Fibroblast of the aortic adventitia (primary cell): ENCODE measurements around the gene MRPL38. TPM values are rescaled to one million over a fixed set of nuclear protein-coding genes. Genes with fewer than 3 reads are reported as not detected.
"Not testable (repeated sequence)": the region's sequence is repeated elsewhere in the genome, so short reads cannot be mapped to it uniquely, and the experiment has no call there.

Experiments
- DNase-seq: peaks from one replicate; pipeline ENCODE4 v3.0.0-alpha.2; 2010; ENCODE audit warnings: low read depth
- H3K4me3 ChIP-seq: 2 replicates; pipeline ENCODE4 v1.5.1; 2011; ENCODE audit warnings: low read depth, mild to moderate bottlenecking, control low read depth, low read length, moderate library complexity
- total RNA-seq: library from RNA; depleted of rRNA; stranded (reverse); fragments of >200 nt; gene quantifications from 2 replicates; pipeline ENCODE4 v1.2.3, GENCODE V29; 2012; ENCODE audit warnings: low replicate concordance
- TF ChIP-seq, protein P1 (sequence below): IDR thresholded peaks from 2 replicates; pipeline ENCODE4 v1.5.1; 2011; ENCODE audit warnings: mild to moderate bottlenecking, low read length, control low read depth, inconsistent platforms; ENCODE audit not compliant: insufficient read depth

Gene MRPL38
- total RNA-seq, 1 donor, result 27.0 TPM

GRCh38 chr17:75893305-75894048 is 11.2 kb downstream of the MRPL38 start:
- TF ChIP-seq, protein P1, sequence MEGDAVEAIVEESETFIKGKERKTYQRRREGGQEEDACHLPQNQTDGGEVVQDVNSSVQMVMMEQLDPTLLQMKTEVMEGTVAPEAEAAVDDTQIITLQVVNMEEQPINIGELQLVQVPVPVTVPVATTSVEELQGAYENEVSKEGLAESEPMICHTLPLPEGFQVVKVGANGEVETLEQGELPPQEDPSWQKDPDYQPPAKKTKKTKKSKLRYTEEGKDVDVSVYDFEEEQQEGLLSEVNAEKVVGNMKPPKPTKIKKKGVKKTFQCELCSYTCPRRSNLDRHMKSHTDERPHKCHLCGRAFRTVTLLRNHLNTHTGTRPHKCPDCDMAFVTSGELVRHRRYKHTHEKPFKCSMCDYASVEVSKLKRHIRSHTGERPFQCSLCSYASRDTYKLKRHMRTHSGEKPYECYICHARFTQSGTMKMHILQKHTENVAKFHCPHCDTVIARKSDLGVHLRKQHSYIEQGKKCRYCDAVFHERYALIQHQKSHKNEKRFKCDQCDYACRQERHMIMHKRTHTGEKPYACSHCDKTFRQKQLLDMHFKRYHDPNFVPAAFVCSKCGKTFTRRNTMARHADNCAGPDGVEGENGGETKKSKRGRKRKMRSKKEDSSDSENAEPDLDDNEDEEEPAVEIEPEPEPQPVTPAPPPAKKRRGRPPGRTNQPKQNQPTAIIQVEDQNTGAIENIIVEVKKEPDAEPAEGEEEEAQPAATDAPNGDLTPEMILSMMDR, result no peak
- DNase-seq, result no peak
- H3K4me3 ChIP-seq, result no peak overlapping the region

GRCh38 chr17:75892556-75893224 is 12.0 kb downstream of the MRPL38 start:
- no peak for DNase-seq
- H3K4me3 ChIP-seq, result no peak overlapping the region
- TF ChIP-seq, protein P1, result no peak

DNA sequence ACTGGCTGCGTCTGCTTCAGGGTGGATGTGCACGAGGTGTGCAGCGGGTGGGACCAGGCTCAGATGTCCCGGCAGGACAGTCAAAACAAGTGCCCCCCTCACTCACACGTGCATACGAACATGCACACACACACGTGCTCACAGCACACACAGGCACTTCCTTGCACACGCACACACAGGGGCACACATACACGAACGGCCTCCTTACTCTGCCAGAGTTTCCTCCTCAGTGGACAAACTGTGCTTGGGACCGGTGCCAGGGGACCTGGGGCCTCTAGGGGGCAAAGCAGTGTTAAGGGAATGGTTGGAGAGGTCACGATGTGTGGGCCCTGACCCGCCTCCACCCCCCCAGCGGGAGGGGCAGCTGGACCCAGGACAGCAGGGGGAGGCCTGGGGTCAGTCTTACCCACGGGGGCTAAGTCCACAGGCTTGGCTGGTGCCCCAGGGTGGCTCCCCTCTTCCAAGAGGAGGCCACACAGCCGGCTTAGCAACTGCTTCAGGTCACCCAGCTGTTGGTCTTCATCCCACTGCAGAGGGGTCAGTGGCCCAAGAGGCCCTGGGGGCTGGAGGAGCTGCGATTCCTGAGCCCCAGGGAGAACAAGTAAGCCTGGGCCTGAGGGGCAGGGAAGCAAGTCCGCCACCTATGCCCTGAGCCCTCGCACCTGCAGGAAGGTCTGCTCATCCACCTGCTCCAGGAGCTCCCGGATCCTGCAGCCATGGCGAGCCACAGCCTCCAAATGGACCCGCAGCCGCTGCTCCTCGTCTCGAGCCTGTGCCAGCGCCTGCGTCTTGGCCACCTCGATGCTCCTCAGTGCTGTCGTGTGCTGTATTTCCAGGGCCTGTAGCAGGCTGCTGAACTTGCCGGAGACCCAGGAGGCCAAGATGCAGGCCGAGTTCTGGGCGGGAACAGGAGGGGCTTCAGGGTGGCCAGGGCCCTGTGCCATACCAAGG is 12.8 kb downstream of the MRPL38 start:
- H3K4me3 ChIP-seq, result no peak overlapping the region
- DNase-seq, result no peak
- TF ChIP-seq, protein P1, result no peak

DNA sequence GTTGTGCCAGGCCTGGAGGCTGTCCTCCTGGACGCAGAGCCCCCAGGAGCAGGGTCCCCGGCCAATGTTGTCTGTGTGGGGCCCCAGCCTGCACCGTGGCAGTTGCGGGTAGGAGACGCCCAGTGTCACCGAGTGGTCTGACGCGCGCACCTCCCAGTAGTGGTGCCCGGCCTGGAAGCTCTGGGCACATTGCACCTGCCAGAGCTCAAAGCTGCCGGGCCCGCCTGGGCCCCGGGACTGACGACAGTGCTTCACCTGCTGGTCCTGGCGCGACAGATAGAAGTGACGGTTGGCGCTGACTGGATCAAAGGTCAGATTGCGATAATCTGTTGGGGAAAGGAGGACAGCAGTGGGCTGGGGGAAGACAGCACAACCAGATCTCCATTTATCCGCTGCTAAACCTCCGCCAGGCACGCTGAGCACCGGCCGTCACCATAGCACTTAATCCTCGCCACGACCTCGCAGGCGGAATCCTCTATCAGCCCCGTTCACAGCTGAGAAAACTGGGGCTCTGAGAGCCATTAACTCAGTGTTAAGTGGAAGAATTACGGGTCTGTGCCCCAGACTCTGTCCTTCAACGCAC is 13.6 kb downstream of the MRPL38 start:
- no peak for DNase-seq
- TF ChIP-seq, protein P1, result no peak
- H3K4me3 ChIP-seq, result no peak overlapping the region

DNA sequence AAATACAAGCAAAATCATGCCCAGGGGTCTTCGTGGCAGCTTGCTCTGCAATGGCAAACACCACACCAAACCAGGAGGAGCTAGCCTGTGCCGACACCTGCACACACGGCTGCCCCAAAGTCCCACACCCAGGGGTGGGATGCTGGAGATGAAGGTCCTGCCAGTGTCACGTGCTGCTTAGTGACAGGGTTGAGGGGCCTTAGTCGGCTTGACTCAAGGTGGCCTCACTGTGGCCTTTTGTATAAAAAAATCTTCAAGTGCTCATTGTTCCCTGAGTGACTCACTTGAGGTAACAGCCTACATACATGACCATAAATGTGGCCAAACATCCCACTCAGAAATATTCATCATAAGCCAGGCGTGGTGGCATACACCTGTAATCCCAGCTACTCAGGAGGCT is 15.2 kb downstream of the MRPL38 start:
- TF ChIP-seq, protein P1, result no peak
- DNase-seq, result no peak

DNA sequence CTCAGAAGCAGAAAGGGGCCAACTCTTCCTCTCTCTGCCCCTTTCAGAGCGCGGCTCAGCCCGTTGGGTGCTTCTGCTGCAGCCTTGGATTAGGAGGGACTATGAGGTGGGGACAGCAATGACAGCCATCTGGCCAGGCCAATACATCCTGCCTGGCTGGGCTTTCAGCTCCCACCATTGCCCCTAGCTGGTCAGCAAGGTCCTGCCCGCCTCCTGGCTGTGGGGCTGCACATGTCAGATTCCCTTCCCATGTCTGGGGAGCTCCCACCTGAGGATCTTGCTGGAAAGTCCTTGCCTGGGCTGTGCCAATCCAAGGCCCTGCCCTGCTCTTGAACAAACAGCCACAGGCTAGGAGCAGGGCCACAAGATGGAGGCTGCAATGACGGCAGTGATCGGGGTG is 16.2 kb downstream of the MRPL38 start:
- no peak overlapping the region for H3K4me3 ChIP-seq
- no peak for DNase-seq
- TF ChIP-seq, protein P1, result no peak

More for the DNA sequence above, 15.2 kb downstream of the MRPL38 start:
- H3K4me3 ChIP-seq, result no peak overlapping the region

GRCh38 chr17:75885860-75886259 is 18.8 kb downstream of the MRPL38 start:
- DNase-seq, H3K4me3 ChIP-seq: not testable (repeated sequence)
